ENCODE data around the gene TMEM108.

The TMEM108 gene

GRCh38 chr3:133445108-133445507, 406.9 kb downstream of the TMEM108 start:
- Histone ChIP-seq H3K9me3 (ENCODE audit: control insufficient read depth, insufficient read depth, low read length) (no peaks in the 10 kb centered on the region), H3K36me3 (ENCODE audit: control insufficient read depth, insufficient read depth, low read length) (no peaks in the 10 kb centered on the region), H3K27ac (ENCODE audit: low read depth, low read length) (no peak overlapping the region), H3K27me3 (ENCODE audit: control insufficient read depth, insufficient read depth, low read length) (no peaks in the 10 kb centered on the region), H3K4me1 (ENCODE audit: control insufficient read depth, insufficient read depth, low read length) (no peaks in the 10 kb centered on the region), H3K4me3 (ENCODE audit: low read depth, low read length) (no peak overlapping the region), H3K9ac (ENCODE audit: low read depth, low read length) (no peak overlapping the region)
